Mesenchymal stem cell (in vitro differentiated cells and primary cell): ENCODE results near the gene PNMA8C.

ENCODE experiments used
- DNase-seq: peaks from one replicate; pipeline ENCODE4 v3.0.0-alpha.2; 2013
- H2AFZ ChIP-seq: one replicate; pipeline ENCODE4 v1.6.1; 2013; ENCODE audit warnings: low read depth, mild to moderate bottlenecking, control low read depth, inconsistent platforms, low read length, moderate library complexity
- H2AK5ac ChIP-seq: 2 replicates; pipeline ENCODE4 v1.6.1; 2013; ENCODE audit warnings: low read length, moderate library complexity, mild to moderate bottlenecking, inconsistent platforms; ENCODE audit not compliant: severe bottlenecking
- H2BK120ac ChIP-seq: one replicate; pipeline ENCODE4 v1.6.1; 2013; ENCODE audit warnings: low read depth, mild to moderate bottlenecking, inconsistent platforms, low read length, moderate library complexity
- H2BK12ac ChIP-seq, 2 experiments: one replicate each; pipeline ENCODE4 v1.6.1; 2013; ENCODE audit warnings: inconsistent platforms in 2 of 2, low read length in 2 of 2, mild to moderate bottlenecking in 2 of 2, moderate library complexity in 2 of 2, control low read depth in 1 of 2
- H2BK15ac ChIP-seq: one replicate; pipeline ENCODE4 v1.6.1; 2013; ENCODE audit warnings: mild to moderate bottlenecking, low read depth, inconsistent platforms; ENCODE audit not compliant: poor library complexity, severe bottlenecking
- H2BK5ac ChIP-seq: 2 replicates; pipeline ENCODE4 v1.6.1; 2013; ENCODE audit warnings: low read depth, mild to moderate bottlenecking, low read length, control low read depth, inconsistent platforms; ENCODE audit not compliant: poor library complexity, severe bottlenecking
- H3K14ac ChIP-seq, 2 experiments: one replicate each; pipeline ENCODE4 v1.6.1; 2013; ENCODE audit warnings: inconsistent platforms in 2 of 2, low read length in 2 of 2, control low read depth in 1 of 2, mild to moderate bottlenecking in 1 of 2, moderate library complexity in 1 of 2
- H3K18ac ChIP-seq, 2 experiments: one replicate each; pipeline ENCODE4 v1.6.1; 2013; ENCODE audit warnings: inconsistent platforms in 2 of 2, low read length in 2 of 2, control low read depth in 1 of 2, low read depth in 1 of 2, mild to moderate bottlenecking in 1 of 2
- H3K23ac ChIP-seq, 2 experiments: one replicate each; pipeline ENCODE4 v1.6.1; 2013; ENCODE audit warnings: inconsistent platforms in 2 of 2, low read length in 2 of 2, mild to moderate bottlenecking in 2 of 2, moderate library complexity in 2 of 2, control low read depth in 1 of 2
- H3K27ac ChIP-seq: 2 replicates; pipeline ENCODE4 v1.5.1; 2013; ENCODE audit warnings: mild to moderate bottlenecking, moderate library complexity, low read length, control low read depth, inconsistent platforms; ENCODE audit not compliant: poor library complexity, severe bottlenecking
- H3K27me3 ChIP-seq, 2 experiments: 2 replicates each; pipeline versions ENCODE4 v1.6.1 to v1.7.0; 2013; ENCODE audit warnings: low read length in 2 of 2, mild to moderate bottlenecking in 2 of 2, moderate library complexity in 2 of 2, control low read depth in 1 of 2, inconsistent platforms in 1 of 2; ENCODE audit not compliant: control insufficient read depth in 1 of 2, insufficient read depth in 1 of 2
- H3K36me3 ChIP-seq, 2 experiments: 2 replicates each; pipeline versions ENCODE4 v1.6.1 to v1.7.0; 2013; ENCODE audit warnings: low read length in 2 of 2, control low read depth in 1 of 2, inconsistent platforms in 1 of 2, low read depth in 1 of 2, mild to moderate bottlenecking in 1 of 2; ENCODE audit not compliant: insufficient read depth in 2 of 2, control insufficient read depth in 1 of 2
- H3K4ac ChIP-seq, 2 experiments: one replicate each; pipeline ENCODE4 v1.6.1; 2013; ENCODE audit warnings: inconsistent platforms in 2 of 2, low read length in 2 of 2, mild to moderate bottlenecking in 2 of 2, moderate library complexity in 2 of 2, control low read depth in 1 of 2, low read depth in 1 of 2
- H3K4me1 ChIP-seq: 2 replicates; pipeline ENCODE4 v1.6.1; 2013; ENCODE audit warnings: low read depth, low read length, control low read depth; ENCODE audit not compliant: control insufficient read depth, insufficient read depth
- H3K4me2 ChIP-seq: 2 replicates; pipeline ENCODE4 v1.6.1; 2013; ENCODE audit warnings: low read length, mild to moderate bottlenecking, inconsistent platforms; ENCODE audit not compliant: poor library complexity, severe bottlenecking
- H3K4me3 ChIP-seq, 2 experiments: 2 replicates each; pipeline versions ENCODE4 v1.5.1 to v1.7.0; 2013; ENCODE audit warnings: low read length in 2 of 2, mild to moderate bottlenecking in 2 of 2, control low read depth in 1 of 2, low read depth in 1 of 2; ENCODE audit not compliant: insufficient read depth in 1 of 2
- H3K79me1 ChIP-seq: replicated peaks from 2 replicates; pipeline ENCODE4 v1.6.1; 2013; ENCODE audit warnings: mild to moderate bottlenecking, control low read depth, low read length, inconsistent platforms; ENCODE audit not compliant: poor library complexity, severe bottlenecking
- H3K9ac ChIP-seq: 2 replicates; pipeline ENCODE4 v1.7.0; 2013; ENCODE audit warnings: mild to moderate bottlenecking, low read length, moderate library complexity
- H3K9me3 ChIP-seq: 2 replicates; pipeline ENCODE4 v1.7.0; 2013; ENCODE audit warnings: mild to moderate bottlenecking, low read length; ENCODE audit not compliant: control insufficient read depth
- H4K8ac ChIP-seq: one replicate; pipeline ENCODE4 v1.6.1; 2013; ENCODE audit warnings: inconsistent platforms, mild to moderate bottlenecking, low read length, moderate library complexity
- H4K91ac ChIP-seq: one replicate; pipeline ENCODE4 v1.6.1; 2013; ENCODE audit warnings: mild to moderate bottlenecking, low read length, inconsistent platforms
- WGBS: methylation state at CpG from one replicate; pipeline ENCODE4 v1.1.7; 2013; ENCODE audit warnings: mixed read lengths; 5-methylcytosine and 5-hydroxymethylcytosine counted together

PNMA8C gene

DNA sequence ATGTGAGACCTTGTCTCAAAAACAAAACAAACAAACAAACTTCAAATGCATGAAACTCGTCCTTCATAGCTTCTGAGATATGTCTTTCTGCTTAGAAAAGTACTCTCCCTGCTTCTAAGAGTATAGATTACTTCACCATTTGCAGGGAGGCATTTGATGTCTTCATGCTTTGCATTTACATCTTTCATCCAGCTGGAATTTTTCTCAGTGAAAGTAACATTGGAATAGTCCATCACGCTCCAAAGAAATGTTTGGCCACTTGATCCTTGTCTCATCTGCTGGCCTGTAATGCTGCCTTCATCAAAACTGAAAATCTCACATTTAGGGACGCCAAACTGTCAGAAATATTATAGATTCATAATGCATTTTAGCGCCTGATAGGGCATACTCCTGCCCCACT, 23.4 kb upstream of the PNMA8C start:
- Histone ChIP-seq H3K4me3 (no peak overlapping the region), H3K27ac (no peak overlapping the region), H3K14ac (no peak overlapping the region), H2BK5ac (no peak overlapping the region), H3K9ac (no peak overlapping the region), H2BK120ac (no peak overlapping the region), H2AFZ (no peak overlapping the region), H3K4me1 (no peaks in the 10 kb centered on the region), H3K79me1 (no peaks in the 10 kb centered on the region), H3K36me3 (no peaks in the 10 kb centered on the region), H3K4ac (no peak overlapping the region), H2AK5ac (no peak overlapping the region), H3K27me3 (no peaks in the 10 kb centered on the region), H2BK15ac (no peak overlapping the region), H3K9me3 (no peaks in the 10 kb centered on the region), H3K23ac (no peak overlapping the region), H2BK12ac (no peak overlapping the region), H4K91ac (no peak overlapping the region), H4K8ac (no peak overlapping the region), H3K4me2 (no peak overlapping the region), H3K18ac (no peak overlapping the region)
- DNase-seq: no peak
- 60% methylated on average over 4 of the region's 4 CpGs for WGBS

DNA sequence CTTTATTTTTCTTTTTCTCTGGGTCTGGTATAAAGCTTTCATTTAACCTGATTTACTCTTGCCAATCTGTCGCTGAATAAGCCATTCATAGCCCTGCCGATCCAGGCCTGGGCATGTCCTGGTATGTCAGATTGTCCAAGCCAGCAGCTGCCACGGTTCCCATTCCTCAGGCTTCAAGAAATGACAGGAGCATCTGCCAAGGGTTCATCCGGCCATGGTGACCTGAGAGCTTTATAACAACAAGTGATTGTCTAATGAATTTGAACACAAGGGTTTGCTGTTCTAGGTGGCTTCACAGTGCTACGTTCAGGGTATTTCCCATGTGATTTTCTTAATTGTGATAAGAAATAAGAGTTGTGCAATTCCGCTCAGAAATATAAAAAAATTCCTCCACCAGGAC, 22.6 kb upstream of the PNMA8C start:
- Histone ChIP-seq H3K4ac (no peak overlapping the region), H3K4me3 (no peak overlapping the region), H3K27me3 (no peaks in the 10 kb centered on the region), H3K36me3 (no peaks in the 10 kb centered on the region), H3K9me3 (no peaks in the 10 kb centered on the region), H3K27ac (no peak overlapping the region), H4K8ac (no peak overlapping the region), H2AK5ac (no peak overlapping the region), H4K91ac (no peak overlapping the region), H2BK5ac (no peak overlapping the region), H2BK15ac (no peak overlapping the region), H3K79me1 (no peaks in the 10 kb centered on the region), H3K4me1 (no peaks in the 10 kb centered on the region), H3K14ac (no peak overlapping the region), H3K4me2 (no peak overlapping the region), H2AFZ (no peak overlapping the region), H2BK12ac (no peak overlapping the region), H3K9ac (no peak overlapping the region), H3K18ac (no peak overlapping the region), H3K23ac (no peak overlapping the region), H2BK120ac (no peak overlapping the region)
- 90% methylated on average over 5 of the region's 6 CpGs for WGBS
- no peak for DNase-seq

DNA sequence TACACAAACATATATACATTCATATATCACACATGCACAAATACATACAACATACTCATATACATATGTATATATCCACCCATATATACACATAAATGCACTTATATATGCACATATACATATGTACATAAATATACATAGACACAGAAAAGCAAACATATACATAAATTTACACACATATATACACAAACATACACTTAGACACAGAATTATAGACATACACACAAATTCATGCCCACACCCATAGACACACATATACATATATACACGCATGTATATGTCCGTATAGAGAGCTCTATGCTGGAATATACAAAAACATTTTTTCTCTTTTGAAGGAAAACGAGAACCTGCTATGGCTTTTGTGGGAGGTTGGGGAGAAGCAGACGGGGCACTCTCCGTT, 22.0 kb upstream of the PNMA8C start:
- Histone ChIP-seq H3K27ac (no peak overlapping the region), H3K4me3 (no peak overlapping the region), H3K4ac (no peak overlapping the region), H3K4me2 (no peak overlapping the region), H3K36me3 (no peaks in the 10 kb centered on the region), H3K79me1 (no peaks in the 10 kb centered on the region), H2BK12ac (no peak overlapping the region), H3K27me3 (no peaks in the 10 kb centered on the region), H3K18ac (no peak overlapping the region), H2AK5ac (no peak overlapping the region), H3K4me1 (no peaks in the 10 kb centered on the region), H3K9ac (no peak overlapping the region), H2BK5ac (no peak overlapping the region), H4K91ac (no peak overlapping the region), H3K23ac (no peak overlapping the region), H2BK120ac (no peak overlapping the region), H2AFZ (no peak overlapping the region), H2BK15ac (no peak overlapping the region), H3K14ac (no peak overlapping the region), H4K8ac (no peak overlapping the region), H3K9me3 (no peaks in the 10 kb centered on the region)
- 97% methylated on average over 3 of the region's 5 CpGs for WGBS
- DNase-seq: no peak

DNA sequence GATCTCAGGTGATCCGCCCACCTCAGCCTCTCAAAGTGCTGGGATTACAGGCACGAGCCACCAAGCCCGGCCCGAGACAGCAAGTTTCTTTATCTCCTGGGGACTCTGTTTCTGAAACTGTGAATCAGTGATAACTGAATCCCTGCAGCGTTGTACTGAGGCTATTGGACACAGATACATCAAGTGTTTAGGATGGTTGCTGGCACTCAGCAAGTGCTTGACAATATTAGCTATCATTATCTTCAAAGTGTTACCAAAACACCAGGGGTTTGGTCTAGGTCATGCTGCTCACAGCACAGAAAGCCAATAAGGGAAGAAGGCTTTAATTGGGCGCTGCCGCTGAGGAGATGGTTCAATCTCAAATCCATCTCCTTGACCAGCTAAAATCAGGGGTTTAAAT, 20.5 kb upstream of the PNMA8C start:
- Histone ChIP-seq H3K9ac (no peak overlapping the region), H3K4me1 (no peaks in the 10 kb centered on the region), H4K8ac (no peak overlapping the region), H3K14ac (no peak overlapping the region), H3K4me3 (no peak overlapping the region), H3K4ac (no peak overlapping the region), H2AK5ac (no peak overlapping the region), H2BK15ac (no peak overlapping the region), H2BK12ac (no peak overlapping the region), H4K91ac (no peak overlapping the region), H3K18ac (no peak overlapping the region), H2BK120ac (no peak overlapping the region), H2AFZ (no peak overlapping the region), H3K79me1 (no peaks in the 10 kb centered on the region), H2BK5ac (no peak overlapping the region), H3K9me3 (no peaks in the 10 kb centered on the region), H3K4me2 (no peak overlapping the region), H3K27me3 (no peaks in the 10 kb centered on the region), H3K36me3 (no peaks in the 10 kb centered on the region), H3K27ac (no peak overlapping the region), H3K23ac (no peak overlapping the region)
- DNase-seq: no peak
- 66% methylated on average over 7 of the region's 7 CpGs for WGBS
